HG02943 (cell line): ENCODE measurements around the gene FPR3.
"Not testable (repeated sequence)": the region's sequence is repeated elsewhere in the genome, so short reads cannot be mapped to it uniquely, and the experiment has no call there.

ENCODE experiments used
- ATAC-seq: cut with Tn5 transposase; IDR thresholded peaks from one replicate; pipeline ENCODE4 v1.9.1; 2021; ENCODE audit warnings: mild to moderate bottlenecking, low read depth, moderate library complexity; ENCODE audit not compliant: unreplicated experiment

Gene FPR3

DNA sequence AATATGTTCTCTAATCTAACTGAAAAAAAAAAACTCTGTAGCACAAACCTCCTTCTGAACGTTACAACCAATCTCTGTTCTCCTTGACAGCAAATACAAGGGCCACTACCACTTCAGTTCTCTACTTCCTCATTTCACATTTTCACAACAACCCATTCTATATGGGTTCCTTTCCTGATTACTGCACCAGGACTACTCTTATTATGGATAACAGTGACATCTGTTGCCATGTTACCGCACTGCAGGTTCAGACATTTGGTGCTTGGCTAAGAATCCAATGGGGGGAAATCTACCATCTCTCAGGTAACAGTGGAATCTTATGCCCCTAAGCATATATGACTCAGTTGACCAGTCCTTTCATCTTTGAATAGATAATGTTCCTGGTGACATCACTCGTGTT lies 11.6 kb upstream of the FPR3 start:
- no peak for ATAC-seq

DNA sequence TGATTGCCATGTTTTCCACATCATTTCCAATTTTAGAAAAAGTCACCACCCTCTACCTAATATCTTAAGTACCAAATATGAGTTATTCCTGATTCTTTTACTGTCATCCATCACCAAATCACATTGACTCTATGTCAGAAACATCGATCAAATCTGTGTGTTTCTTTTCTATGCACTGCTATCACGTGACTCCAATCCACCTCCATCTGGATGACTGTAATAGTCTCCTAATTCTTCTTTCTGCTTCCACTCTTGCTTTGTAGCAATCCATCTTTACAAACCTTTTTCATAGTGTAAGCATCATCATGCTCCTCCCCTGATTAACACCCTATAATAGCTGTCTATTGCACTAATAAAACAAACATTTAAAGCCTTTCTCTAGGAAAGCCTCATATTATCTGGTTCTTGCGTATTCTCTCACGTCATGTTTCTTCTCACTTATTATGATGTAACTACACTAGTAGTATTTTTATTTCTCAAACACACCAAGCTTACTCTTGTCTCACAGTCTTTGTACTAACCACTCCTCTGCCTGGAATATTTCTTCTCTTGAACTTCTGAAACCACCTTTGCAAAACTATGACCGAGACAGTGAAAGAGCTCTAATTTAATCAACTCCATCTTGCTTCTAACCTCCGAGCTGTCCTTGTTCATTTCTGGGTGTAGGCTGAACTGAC lies 10.7 kb upstream of the FPR3 start:
- ATAC-seq, result no peak

DNA sequence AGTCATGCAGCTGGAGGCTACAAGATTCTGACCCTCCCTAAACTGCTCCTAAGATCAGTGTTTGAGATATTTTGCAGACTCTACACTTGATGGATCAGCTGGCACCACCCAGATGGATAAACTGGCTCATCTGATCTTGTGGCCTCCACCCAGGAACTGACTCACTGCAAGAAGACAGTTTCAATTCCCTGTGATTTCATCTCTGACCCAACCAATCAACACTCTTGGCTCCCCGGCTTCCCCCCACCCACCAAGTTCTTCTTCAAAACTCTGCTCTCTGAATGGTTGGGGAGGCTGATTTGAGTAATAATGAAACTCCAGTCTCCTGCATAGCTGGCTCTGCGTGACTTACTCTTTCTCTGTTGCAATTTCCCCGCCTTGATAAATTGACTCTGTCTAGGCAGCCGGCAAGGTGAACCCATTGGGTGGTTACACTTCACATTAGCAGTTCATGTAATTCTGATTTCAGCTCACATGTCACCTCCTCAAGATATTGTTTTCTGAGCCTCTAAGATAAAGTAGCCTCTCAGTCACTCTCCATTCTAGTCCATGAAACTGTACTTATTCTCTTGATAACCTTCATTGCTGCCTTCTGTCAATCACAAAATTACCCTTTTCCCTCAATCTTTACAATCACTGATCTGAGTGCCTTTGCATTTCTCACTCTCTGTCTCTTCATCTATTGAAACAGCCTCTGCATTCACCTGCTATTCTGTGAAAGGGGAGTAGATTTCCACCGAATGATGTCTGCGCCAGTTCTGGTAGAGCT lies 9.9 kb upstream of the FPR3 start:
- ATAC-seq, result no peak

DNA sequence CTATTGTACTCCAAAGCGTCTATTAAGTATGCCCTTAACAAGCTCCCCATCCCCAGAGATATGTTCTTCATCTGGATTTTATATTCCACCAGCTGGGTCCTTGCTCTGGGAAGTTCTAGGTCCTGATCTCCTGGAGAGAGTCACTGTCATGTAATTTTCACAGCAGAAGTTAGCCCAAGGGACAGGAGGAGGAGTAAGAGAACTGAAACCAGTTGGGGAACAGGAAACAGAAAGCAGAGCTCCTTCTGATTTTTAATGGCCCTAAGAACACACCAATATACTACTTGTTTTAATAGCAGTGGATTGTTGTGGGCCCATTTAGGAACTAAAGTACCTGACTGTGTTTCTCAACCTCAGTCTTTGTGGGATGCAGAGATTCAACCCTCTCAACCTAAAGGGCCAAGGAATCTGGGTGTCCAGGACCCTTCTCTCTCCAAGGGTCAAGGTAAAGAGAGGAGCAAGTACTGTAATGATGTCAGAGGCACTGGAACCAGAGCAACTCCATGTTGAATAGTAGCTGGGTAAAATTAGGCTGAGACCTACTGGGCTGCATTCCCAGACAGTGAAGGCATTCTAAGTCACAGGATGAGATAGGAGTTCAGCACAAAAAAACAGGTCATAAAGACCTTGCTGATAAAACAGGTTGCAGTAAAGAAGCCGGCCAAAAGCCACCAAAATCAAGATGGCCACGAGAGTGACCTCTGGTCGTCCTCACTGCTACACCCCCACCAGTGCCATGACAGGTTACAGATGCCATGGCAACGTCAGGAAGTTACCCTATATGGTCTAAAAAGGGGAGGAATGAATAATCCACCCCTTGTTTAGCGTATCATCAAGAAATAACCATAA lies 8.1 kb upstream of the FPR3 start:
- no peak for ATAC-seq

DNA sequence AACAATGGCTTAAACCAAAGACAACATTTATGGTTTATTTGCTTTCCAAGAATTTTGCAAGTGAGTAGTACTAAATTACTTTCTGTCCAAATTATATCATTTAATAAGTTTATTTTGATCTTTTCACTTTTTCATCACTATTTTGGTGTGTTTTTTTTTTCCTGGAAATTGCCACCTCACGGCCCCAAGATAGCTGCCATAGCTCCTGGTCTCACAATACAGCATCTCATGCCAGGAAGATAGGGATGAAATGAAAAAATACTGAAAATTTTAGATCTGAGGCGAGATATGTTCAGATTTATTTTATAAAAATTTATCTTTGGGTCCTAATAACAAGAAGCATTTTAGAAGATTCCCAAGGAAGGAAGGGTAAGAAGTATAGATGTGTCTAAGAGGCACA lies 6.9 kb upstream of the FPR3 start:
- no peak for ATAC-seq

DNA sequence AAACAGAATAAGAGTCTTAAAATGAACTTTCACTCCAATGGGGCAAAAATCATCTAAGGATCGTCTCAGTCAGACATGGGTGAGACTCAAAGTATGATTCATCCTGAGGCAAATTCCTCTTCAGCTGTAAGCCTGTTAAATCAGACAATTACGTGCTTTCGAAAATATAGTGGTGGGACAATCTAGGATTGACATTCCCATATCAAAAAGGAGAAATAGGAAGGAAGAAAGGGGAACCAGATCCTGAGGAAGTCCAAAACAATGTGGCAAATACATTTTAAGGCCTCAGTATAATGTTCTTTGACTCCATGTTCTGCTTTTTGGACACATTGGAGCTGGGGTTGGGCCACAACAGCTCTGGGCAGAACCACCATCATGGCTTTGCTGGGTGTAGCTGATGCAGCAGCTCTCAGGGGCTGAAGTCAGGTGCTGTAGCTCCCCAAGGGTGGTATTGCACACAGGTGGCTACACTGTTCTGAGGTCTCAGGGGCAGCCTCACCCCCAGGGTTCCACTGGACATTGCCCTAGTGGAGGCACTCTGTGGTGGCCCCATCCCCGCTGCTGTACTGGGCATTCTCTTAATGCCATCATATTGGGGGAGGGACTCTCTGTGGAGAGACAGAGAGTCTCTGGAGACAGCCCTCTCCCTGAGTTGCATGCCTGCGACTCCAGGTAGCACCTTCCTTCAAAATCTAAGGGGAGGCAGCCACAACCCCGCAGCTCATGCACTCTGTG lies 5.7 kb upstream of the FPR3 start:
- no peak for ATAC-seq

DNA sequence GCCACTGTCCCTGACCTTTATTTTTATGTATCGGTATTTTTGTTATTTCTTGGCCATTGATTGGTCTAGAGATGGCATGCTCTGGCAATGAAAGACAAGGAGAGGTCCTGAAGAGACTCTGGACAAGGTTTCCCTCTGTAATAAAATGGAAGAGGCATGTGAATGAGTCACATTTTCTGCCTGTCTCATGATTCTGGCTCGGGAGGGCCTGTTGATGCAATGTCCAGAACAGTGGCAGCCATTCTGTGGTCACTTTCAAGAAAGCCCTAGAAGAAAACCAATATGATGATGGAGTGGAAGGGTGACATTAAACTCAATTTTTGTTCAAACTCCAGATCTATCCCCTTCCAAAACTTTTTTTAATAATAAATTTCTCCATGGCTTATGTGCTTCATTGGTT lies 2.0 kb upstream of the FPR3 start:
- ATAC-seq, result no peak

DNA sequence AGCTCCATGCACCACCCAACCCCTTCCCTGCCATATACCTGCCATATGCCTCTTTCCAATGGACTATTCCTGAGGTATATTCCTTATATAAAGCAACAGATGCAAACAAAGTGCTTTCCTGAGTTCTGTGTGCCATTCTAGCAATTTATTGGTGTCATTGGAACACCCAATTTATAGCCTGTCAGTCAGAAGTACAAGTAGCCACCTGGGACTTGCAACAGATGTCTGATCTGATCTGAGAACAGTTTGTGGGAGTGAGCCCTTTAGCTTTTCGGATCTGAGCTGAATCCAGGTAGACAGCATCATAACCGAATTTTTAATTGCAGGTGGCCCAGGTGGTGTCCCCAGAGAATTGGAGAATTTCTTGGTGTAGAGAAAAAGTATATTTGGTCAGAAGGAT lies 963 bp upstream of the FPR3 start:
- ATAC-seq, result no peak

DNA sequence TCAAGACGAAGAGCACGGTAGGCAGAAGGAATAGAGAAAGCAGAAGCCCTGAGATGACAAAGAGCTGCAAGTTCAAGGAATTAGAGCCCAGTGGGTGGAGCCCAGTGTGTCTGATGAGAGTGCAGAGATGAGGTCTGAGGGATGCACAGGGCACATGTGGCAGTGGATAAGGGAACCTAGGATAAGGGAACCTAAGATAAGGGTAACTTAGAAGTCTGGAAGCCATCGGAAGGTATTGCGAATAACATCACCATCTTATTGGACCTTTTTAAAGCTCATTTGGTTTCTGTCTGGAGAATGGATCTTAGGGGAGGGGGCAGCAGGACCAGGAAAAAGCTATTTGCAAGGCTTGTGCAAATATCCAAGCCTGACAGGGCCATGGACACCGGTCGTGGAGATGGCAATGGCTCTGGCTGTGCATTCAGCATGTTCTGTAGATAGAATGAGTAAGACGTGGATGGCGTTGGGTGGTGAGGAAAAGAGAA lies 1.3 kb downstream of the FPR3 start:
- no peak for ATAC-seq

DNA sequence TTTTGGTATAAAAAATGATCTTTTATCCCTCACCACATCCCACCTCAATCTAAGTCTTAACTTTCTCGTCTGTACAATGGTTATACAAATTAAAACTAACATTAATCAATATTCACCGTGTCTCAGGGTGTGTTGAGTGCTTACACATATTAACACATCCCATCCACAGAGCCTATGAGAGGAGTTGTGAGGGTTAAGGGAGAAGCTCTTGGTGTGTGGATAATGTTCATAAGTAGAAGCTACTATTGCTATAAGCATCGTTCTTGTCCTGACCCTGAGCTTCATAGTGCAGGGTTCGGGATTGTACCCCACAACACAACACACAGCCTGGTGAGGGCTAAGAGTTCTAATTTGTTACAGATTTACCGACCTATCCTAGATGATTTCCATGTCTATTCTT lies 2.5 kb downstream of the FPR3 start:
- no peak for ATAC-seq

DNA sequence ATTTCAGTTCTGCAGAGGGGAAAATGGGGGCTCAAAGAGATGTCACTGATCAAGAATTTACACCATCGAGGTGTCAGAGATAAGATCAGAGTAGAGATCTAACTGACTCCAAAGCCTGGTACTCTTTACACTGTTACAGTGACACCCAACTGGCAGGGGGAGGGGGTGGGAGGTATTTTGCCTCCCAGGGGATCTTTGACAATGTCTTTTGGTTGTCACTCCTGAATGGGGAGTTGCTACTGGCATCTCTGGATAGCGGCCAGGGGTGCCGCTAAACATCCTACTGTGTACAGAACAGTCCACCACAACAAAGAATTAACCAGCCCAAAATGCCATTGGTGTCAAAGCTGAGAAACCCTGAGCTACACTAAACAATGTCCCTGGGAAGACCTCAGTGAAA lies 3.1 kb downstream of the FPR3 start:
- no peak for ATAC-seq

DNA sequence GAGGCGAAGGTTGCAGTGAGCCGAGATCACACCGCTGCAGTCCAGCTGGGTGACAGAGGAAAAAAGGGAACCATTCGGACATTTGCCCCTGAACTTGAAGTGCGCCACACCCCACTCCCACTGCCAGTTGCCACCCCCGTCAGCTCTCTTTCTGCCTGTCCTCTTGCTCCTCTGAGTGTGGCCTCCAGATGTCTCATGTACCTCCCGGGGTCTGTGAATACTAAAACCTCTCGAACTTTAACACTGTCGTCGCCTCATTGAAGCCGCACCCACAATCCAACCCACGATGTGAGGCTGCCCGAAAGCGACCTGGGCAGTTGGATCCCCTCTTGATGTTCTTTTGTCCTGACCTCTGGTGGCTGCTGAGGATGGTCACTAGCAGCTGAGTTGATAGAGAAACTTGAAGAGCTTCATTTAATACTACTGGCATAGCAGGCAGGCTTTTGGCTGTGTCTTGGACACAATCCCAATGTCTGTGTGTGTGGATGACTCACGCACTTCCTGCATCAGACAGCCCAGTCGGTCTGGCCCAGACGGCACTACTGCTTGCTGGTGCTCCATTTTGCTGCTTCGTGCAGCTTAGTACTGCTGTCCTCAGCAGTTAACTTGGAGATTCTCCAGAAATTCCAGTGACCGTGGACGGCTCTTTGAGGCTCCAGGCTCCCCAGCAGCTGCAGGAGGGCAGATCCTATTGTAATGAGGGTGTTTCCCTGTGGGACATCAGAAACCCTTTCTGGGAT lies 4.2 kb downstream of the FPR3 start:
- ATAC-seq, result no peak

DNA sequence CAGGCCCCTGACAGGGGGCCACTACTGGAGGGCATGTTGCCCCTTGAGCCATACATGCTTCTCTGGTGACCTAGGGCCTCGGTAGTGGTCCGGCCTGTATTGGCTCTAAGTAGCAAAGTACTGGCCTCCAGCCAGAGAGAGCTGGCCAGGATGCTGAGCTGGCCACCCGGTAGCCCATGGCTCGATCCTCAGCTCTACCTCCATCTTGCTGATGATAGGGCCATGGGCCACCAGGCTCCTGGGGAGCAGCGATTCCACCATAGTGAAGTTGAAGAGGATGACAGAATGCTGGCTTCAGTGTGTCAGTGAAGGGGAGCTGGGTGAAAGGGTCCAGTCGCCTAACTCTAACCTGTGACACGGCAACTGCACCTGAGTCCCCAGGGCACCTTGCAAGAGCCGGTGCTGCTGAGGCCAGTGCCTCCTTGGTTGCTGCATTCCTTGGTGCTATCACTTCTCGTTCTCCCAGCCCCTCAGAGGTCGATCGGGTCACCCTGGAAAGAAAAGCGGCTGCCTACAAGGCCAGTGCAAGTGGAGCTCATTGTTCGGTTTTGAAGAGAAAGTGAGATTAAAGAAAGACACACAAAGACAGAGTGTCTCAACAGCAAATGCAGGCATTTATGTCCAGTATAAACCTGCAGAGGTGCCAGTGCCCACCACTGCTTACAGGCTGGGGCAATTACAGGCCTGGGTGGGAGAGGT lies 5.0 kb downstream of the FPR3 start:
- no peak for ATAC-seq

DNA sequence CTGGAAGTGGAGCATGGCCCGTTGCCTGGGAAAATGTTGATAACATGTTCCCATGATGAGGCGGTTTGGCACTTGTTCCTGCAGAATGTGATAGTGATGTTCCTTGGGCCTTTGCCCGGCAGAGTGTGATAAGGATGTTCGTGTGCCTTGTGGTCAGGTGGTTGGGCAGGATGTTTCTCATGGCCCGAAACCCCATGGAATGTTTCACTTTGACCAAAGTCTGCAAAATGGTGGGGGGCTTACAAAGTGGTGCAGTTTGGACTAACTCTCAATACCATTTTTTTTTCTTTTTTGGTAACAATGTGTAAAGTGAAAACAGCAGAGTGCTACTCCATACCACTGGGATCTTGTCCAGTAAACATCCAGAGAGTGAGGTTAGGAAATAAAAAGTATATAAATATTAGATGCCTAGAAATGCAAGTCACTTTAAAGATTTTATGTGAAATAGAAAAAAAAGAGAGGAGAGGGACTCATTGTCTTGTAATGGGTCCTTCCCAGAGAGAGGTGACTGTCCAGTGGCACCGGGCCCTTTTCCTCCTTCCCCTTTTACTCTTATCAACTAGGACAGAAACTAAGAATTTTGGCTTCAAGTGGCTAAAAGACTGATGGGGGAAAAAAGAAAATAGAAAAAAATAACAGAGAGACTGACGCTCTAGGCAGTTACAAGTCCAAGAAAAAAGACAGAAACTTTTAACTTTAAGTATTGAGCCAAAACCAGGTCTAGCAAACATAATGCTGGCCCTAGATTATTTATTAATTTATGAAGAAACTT lies 5.7 kb downstream of the FPR3 start:
- no peak for ATAC-seq

DNA sequence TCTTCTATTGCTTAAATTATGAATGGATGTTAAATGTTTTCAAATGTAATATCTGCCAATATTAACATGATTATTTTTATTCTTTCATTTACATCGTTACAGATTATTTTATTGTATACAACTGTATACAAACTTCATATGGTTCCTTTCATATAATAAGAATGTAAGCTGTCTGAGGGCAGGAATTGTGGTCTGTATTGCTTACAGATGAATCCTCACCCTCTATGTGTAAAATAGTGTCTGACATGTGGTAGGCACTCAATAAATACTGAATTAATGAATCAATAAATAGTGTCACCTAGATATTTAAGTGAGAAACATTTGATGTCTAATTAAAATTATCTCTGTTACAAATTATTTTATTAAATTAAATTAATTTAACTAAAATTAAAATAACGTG lies 7.8 kb downstream of the FPR3 start:
- ATAC-seq, result no peak

DNA sequence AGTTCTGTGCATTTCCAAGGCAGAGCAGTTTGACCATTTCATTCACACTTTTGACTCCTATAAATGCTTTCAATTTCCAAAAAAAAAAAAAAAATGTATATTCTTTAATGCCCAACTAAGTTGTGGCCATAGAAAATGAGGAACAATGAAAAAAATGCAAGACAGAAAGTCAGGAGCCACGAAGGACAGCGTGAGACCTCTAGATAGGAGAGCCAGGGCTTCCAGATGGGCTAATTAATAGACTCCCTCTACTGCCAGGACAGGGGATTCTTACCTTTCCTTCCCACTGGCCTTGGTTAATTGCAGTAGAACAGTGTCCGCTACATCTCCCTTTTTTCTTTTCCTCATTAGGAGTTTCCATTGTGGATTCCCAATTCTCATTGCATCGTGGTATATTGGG lies 8.6 kb downstream of the FPR3 start:
- no peak for ATAC-seq

DNA sequence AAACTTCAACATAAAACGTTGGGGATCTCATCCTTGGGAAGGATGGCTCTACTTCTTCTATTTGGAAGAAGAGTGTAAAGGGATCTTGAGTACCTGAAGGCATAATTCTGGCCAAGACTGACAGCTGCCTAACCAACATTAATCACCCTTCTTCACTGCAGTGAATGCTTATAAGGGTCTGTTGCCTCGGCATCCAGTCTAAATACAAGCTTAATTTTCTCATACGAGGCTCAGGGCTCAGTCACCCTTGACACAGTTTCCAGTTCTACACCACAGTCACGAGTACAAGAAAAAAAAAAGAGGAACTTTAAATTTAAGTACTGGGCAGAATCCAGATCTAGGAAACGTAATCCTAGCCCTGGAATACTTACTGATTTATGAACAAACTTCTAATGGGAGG lies 9.0 kb downstream of the FPR3 start:
- no peak for ATAC-seq

DNA sequence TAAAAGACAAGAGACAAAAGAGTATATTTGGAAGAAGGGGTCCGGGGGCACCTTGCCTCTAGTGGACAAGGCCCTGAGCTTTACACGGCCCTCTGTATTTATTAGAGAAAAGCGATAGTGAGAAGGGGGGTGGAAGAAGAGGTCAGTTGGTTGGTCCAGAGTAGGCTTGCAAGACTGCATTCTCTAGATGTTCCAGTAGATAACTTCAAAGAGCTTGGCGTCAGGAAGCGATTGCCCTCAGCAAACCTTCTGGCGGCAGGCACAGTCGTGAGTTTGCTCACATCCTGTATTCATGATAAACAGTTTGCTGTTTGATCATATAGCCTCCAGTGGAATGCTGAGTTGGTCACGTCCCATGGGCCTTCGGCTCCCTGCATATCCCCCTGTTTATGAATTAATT lies 9.8 kb downstream of the FPR3 start:
- ATAC-seq, result not testable (repeated sequence)

DNA sequence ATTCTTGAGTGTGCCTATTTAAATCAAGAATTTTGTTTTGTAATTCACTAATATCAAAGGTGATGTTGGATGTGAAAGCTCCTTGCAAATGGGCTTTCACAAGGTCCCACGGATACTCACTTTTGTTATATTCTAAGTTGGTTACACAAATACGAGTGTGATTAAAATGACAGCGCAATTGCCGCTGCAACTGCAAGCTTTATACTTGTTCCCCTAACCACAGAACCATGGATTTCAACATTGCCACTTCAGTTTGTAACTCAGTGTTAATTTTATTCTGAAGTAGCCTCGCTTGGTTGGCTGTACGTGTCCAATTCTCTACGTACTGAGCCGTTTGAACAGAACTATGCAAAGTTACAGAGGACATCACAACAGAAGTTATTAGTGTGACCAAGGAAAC lies 10.4 kb downstream of the FPR3 start:
- ATAC-seq, result not testable (repeated sequence)
